Right renal cortex interstitium (tissue), 3 donors: ENCODE measurements around the gene DIAPH3. TPM values are rescaled to one million over a fixed set of nuclear protein-coding genes. Genes with fewer than 3 reads are reported as not detected.
A peak's percentile ranks its signal among the peaks of the same experiment; 100 is the strongest.

Source experiments
- DNase-seq, 3 donors: peaks; one replicate each; pipeline ENCODE4 v3.0.0-alpha.2; 2013; ENCODE audit warnings: low read depth in 3 of 3, low spot score in 2 of 3
- polyA plus RNA-seq, 3 donors: library from polyadenylated mRNA; unstranded; fragments of 120-200 nt; gene quantifications; one replicate each; pipeline ENCODE4 v1.2.1, GENCODE V29; 2013; ENCODE audit not compliant: insufficient read length in 3 of 3

DIAPH3 gene
- polyA plus RNA-seq, 3 donors = 12.8 to 14.5 (median 14.0) TPM

DNA sequence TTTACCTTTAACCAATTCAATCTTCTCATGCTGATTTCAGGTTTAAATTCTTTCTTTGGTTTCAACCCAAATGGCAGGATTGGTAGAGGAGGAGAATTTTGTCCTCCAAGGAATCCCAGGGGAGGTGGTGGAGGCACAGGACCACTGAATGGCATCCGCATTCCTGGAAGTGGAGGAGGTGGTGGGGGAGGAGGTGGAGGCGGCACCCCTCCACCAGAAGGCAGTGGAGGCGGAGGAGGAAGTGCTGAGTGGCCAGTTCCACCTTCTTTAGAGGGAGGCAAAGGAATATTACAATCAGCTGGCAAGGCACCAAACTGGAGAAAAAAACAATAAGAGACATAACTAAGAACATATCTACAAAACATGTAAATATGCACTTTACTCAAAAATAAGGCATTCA is 192.9 kb downstream of the DIAPH3 start:
- DNase-seq = no peak

DNA sequence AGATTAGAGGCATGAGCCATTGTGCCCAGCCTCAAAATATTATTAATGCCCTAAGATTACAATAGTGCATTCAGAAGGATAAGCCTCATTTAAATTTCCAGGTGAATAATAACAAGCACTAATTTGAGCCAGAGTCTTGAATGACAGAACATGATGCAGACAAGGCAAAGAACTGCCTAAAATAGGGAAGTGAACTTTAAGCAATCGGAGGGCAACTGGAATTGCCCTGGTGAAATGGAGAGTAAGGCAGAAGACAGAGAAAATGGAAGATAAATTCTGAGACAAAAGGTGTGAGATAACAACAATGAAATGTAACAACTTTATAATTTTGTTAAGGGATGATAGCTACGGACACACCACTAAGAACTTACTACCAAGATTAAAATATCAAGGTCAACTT is 199.9 kb downstream of the DIAPH3 start:
- no peak for DNase-seq

DNA sequence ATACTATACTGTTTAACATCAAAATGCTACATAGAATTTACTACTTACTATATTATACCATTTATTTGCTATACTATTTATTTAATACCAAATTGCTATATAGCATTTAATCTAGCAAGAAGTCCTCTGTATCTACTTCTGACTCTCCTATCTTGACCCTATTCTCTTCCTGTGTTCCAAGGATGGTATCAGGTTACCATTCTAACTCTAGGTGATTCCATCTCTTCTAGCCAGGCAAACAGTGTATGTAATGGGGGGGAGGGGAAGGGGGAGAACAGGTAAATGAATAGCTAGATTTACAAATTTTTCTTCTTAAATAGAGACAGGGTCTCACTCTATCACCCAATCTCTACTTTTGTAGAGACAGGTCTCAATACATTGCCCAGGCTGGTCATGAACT is 200.3 kb downstream of the DIAPH3 start:
- no peak for DNase-seq

- DNase-seq = no peak
Observed at GRCh38 chr13:59962343-59962742, 201.4 kb downstream of the DIAPH3 start.

GRCh38 chr13:59960683-59961082 is 203.0 kb downstream of the DIAPH3 start:
- no peak for DNase-seq

DNA sequence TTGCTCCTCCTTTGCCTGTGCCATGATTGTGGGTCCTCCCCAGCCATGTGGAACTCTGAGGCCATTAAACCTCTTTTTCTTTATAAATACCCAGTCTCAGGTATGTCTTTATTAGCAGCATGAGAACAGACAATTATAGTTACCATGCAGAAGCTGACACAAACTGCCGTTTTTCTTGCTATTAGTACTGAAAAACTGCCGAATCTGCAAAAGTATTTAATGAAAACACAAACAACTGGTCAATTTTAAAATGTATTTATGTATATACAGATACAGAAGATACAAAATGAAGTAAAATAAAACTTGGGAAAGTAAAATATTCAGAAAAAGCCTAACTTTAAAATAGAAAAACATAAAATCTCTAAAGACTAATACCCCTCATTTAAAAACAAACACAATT is 206.3 kb downstream of the DIAPH3 start:
- DNase-seq = no peak

DNA sequence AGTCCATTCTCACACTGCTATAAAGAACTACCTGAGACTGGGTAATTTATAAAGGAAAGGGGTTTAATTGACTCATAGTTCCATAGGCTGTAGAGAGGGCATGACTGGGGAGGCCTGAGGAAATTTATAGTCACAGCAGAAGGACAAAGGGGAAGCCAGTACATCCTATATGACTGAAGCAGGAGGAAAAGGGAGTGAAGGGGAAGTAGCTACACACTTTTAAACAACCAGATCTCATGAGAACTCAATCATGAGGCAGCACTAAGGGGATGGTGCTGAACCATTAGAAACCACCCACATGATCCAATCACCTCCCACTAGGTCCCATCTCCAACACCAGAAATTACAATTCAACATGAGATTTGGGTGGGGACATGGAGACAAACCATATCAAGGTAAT is 209.1 kb downstream of the DIAPH3 start:
- no peak for DNase-seq

DNA sequence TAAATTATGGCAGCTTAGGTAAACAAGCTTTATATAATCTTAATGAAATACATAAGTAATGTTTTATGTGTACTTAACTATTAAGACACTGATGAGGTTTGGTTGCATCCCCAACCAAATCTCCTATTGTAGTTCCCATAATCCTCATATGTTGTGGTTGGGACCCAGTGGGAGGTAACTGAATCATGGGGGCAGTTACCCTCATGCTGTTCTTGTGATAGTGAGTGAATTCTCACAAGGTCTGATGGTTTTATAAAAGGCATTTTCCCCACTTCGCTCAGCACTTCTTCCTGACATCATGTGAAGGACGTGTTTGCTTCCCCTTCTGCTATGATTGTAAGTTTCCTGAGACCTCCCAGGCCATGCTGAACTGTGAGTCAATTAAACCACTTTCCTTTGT is 212.7 kb downstream of the DIAPH3 start:
- no peak for DNase-seq

DNA sequence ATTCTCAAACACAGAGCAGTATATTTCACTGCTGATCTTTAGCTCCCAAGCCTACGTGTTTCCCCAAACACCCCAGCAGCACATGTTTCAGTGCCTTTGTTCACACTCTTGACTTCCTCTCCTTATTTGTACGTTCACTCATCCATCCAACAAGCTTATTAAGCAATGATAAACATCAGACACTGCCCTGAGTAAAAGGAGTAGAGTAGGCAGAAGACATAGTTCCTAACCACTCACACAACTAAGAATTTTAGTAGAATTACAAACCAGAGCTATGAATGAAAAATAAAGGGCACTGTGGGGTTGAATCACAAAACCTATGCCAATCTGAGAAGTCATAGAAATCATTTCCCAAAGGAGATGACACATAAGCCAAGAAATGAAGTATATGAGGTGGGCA is 213.5 kb downstream of the DIAPH3 start:
- DNase-seq = no peak

DNA sequence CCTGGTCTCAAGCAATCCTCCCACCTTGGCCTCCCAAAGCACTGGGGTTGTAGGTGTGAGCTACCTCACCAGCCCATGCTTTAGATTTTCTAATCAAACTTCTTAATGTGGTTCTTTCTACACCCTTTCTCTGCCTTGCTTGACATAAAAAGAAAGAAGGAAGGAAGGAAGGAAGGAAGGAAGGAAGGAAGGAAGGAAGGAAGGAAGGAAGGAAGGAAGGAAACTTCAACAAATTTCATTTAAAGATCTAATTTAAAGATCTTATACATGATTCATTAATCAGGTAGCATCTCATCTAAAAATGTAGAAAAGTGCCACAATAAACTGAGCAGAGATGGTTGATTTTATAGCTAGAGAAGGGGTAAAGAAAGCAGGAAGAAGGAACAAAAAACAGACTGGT is 215.0 kb downstream of the DIAPH3 start:
- DNase-seq = no peak

GRCh38 chr13:59946944-59947343 is 216.8 kb downstream of the DIAPH3 start:
- DNase-seq = no peak

- no peak for DNase-seq
Observed at GRCh38 chr13:59931621-59932020, 232.1 kb downstream of the DIAPH3 start.

DNA sequence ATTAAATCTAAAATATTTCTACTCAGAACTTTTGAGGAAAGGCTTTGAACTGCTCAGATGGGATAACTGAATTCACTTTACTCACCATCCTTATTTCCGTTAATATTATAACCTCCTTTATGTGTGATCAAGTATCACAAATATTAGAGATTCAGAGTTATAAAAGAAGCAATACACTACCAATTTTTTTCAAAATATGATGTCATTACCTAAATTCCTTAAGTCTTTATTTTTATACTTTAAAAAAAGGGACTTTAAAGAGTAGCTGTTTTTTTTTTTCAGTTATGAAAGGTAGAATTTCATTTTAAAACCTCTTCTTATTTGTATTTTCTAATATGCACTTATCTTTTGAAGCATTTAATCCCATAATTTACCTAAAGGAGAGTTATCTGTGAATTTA is 239.5 kb downstream of the DIAPH3 start:
- DNase-seq = no peak

GRCh38 chr13:59915252-59915651 is 248.5 kb downstream of the DIAPH3 start:
- DNase-seq = no peak

- no peak for DNase-seq
Observed at GRCh38 chr13:59914556-59914955, 249.2 kb downstream of the DIAPH3 start.

DNA sequence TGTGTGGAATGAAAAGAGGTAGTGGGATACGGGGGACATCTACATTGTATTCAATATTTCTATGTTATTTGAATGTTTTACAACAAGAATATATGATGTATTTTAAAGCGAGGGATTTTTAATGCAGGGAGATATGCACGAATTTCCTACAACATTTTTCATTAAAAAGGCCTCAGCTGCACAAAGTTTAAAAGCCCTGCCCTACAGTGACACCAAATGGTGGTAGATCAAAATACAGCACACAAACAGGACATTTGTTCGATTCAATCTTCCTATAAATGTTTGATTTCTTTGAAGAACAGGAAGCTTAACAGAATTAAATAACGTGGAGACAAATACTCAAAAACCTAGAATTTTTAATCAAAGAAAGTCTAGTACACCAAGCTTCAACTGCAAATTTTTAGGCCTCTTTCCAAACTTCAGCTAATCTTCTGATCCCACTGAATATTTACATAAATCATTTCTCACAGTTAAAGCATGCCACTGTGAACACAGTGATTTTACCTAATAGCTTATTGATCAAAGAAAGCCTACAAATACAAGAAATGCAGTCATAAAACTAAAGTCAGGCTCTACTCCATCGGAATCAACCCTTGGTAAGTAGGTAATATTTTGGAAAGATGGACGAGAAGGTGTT is 257.2 kb downstream of the DIAPH3 start:
- DNase-seq = peak in 1 of 3 donors; percentile 19

GRCh38 chr13:59901191-59901590 is 262.5 kb downstream of the DIAPH3 start:
- DNase-seq = no peak

DNA sequence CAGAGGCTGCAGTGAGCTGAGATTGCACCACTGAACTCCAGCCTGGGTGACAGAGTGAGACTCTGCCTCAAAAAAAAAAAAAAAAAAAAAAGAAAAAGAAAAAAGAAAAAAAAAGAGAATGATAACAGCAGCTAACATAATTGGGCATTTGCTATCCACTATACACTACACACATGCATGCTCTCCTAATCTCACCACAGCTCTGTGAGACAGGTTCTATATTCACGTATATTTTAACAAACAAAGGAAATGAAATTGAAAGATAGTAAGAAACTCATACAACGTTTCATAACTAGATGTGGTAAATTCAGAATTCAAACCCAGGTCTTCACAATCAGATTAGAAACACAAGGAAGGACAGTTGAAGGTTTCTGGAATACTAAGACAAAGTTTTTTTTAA is 265.7 kb downstream of the DIAPH3 start:
- DNase-seq = no peak

GRCh38 chr13:59893266-59893665 is 270.5 kb downstream of the DIAPH3 start:
- DNase-seq = no peak

DNA sequence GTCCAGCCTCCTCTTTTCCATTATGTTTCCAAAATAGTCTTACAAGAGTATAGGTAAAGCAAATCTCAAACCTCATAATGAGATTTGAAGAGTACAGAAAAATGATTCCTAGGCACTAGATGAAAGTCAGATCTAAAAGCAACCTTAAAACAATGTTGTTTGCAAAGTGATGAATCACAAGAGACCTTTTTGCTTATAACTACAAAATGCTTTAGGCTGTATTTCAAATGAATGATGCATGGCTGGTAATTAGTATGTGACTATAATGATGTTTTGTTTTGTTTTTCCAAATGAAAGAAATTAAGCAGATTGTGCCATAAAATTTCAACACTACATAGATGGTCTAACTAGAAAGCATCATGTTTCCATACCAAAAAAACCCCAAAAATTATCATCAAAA is 272.7 kb downstream of the DIAPH3 start:
- no peak for DNase-seq

- DNase-seq = no peak
Observed at GRCh38 chr13:59890054-59890453, 273.7 kb downstream of the DIAPH3 start.

DNA sequence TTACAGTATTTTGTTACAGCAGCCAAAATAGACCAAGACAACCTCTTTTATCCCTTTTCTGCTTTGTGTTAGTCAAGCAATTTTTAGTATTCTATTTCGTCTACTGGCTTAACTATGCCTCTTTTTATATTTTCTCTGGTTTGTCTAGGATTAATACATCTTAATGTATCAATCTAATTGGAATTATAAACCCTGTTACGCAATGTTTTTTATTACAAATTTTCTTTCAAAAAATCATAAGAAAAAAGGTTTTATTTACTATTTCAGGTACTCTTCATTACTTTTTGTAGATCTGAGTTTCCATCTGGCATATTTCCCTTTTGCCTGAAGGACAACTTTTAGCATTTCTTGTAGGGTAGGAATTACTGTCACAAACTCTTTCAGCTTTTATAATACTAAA is 275.3 kb downstream of the DIAPH3 start:
- DNase-seq = no peak

- no peak for DNase-seq
Observed at GRCh38 chr13:59885076-59885475, 278.7 kb downstream of the DIAPH3 start.
